Activated T-cell treated with anti-CD3 and anti-CD28 coated beads, Interleukin-2, amount 50 U/mL, for 4 hours (primary cell): Measurements from ENCODE around the gene AGGF1. TPM values are rescaled to one million over a fixed set of nuclear protein-coding genes. Genes with fewer than 3 reads are reported as not detected.
"Not testable (repeated sequence)": the region's sequence is repeated elsewhere in the genome, so short reads cannot be mapped to it uniquely, and the experiment has no call there.

ENCODE experiments used
- ATAC-seq, 2 donors: fragments of 200-7000 bp; cut with Tn5 transposase; one replicate each; pipeline ENCODE4 v1.10.0; 2021
- DNase-seq: peaks from one replicate; pipeline ENCODE4 v3.0.0-alpha.2; 2020
- H3K27me3 Mint-ChIP-seq: one replicate; pipeline ENCODE4 v1.8.0; 2021; ENCODE audit warnings: low read depth, mixed read lengths
- H3K36me3 Mint-ChIP-seq: one replicate; pipeline ENCODE4 v1.8.0; 2022; ENCODE audit warnings: mixed read lengths; ENCODE audit not compliant: insufficient read depth
- H3K4me1 Mint-ChIP-seq: one replicate; pipeline ENCODE4 v1.8.0; 2021; ENCODE audit warnings: low read depth, mixed read lengths
- H3K4me3 Mint-ChIP-seq: one replicate; pipeline ENCODE4 v1.8.0; 2021; ENCODE audit warnings: mild to moderate bottlenecking, moderate library complexity, mixed read lengths
- H3K9me3 Mint-ChIP-seq: one replicate; pipeline ENCODE4 v1.8.0; 2021; ENCODE audit warnings: mixed read lengths
- total RNA-seq, 3 donors: library from RNA; stranded (reverse); gene quantifications; one replicate each; pipeline ENCODE4 v1.2.1, GENCODE V29; 2021

The AGGF1 gene
- total RNA-seq, 3 donors from 2014 or later = 31.7 to 32.8 (median 31.9) TPM

DNA sequence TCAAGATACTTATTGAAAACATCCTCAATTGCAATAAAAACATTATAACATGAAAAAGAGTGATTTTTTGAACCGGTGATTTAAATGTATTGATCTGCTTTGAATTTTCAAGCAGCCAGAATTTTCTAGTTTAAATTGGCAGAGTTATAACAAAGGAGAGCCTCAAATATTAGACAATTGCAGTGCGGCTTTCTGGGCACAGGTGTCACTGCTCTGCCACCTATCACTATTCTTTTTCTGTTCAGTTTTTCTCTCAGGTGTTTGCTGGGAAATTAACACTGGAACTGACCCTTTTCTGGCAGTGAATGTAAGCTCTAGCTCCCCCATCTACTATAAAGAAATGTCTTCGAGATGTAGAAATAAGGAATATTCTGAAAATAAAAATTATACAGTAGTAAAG is 33.8 kb downstream of the AGGF1 start:
- Mint-ChIP-seq H3K9me3 (no peaks in the 10 kb centered on the region), H3K4me1 (peaks cover 8% of the 10 kb centered on the region), H3K36me3 (peaks cover 42% of the 10 kb centered on the region), H3K4me3 (no peak overlapping the region), H3K27me3 (no peaks in the 10 kb centered on the region)
- no peak for DNase-seq
- ATAC-seq = no peak

GRCh38 chr5:77065256-77065655 is 35.1 kb downstream of the AGGF1 start:
- Mint-ChIP-seq H3K36me3 (peaks cover 44% of the 10 kb centered on the region), H3K9me3 (no peaks in the 10 kb centered on the region)

GRCh38 chr5:77066184-77066583 is 36.0 kb downstream of the AGGF1 start:
- Mint-ChIP-seq H3K4me1 (peaks cover 8% of the 10 kb centered on the region), H3K27me3 (no peaks in the 10 kb centered on the region), H3K4me3 (no peak overlapping the region), H3K36me3 (peaks cover 51% of the 10 kb centered on the region), H3K9me3 (no peaks in the 10 kb centered on the region)
- ATAC-seq (no peak), DNase-seq (no peak)

More at GRCh38 chr5:77065256-77065655, 35.1 kb downstream of the AGGF1 start:
- H3K4me3 Mint-ChIP-seq = no peak overlapping the region
- ATAC-seq = no peak
- peaks cover 8% of the 10 kb centered on the region for H3K4me1 Mint-ChIP-seq
- no peaks in the 10 kb centered on the region for H3K27me3 Mint-ChIP-seq
- no peak for DNase-seq

GRCh38 chr5:77066823-77067442 is 36.7 kb downstream of the AGGF1 start:
- no peaks in the 10 kb centered on the region for H3K27me3 Mint-ChIP-seq
- peak in 1 of 2 donors; percentile 35 for ATAC-seq
- peaks cover 8% of the 10 kb centered on the region for H3K4me1 Mint-ChIP-seq
- H3K36me3 Mint-ChIP-seq = peaks cover 44% of the 10 kb centered on the region
- H3K4me3 Mint-ChIP-seq = no peak overlapping the region
- no peak for DNase-seq
- no peaks in the 10 kb centered on the region for H3K9me3 Mint-ChIP-seq

DNA sequence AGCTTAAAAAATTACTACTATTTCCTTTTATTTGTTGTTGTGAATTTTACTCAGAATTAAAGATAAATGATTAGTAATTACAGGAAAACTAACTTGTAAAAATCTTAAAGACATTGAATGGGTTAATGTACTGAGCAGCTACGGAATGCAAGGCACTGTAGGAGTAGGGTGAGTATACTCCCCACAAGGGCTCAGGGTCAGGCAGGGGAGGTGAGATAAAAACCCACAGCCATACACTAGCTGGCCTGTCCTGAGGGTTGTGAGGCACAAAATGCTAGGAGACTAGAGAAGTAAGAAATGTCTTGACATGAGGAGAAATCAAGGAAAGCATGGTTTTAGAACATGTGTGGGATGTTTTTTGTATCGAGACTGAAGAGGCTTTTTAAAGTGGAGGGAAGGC is 43.5 kb downstream of the AGGF1 start:
- Mint-ChIP-seq H3K4me3 (no peak overlapping the region), H3K27me3 (no peaks in the 10 kb centered on the region), H3K4me1 (peaks cover 12% of the 10 kb centered on the region), H3K36me3 (peaks cover 23% of the 10 kb centered on the region), H3K9me3 (no peaks in the 10 kb centered on the region)
- no peak for ATAC-seq
- DNase-seq = no peak

DNA sequence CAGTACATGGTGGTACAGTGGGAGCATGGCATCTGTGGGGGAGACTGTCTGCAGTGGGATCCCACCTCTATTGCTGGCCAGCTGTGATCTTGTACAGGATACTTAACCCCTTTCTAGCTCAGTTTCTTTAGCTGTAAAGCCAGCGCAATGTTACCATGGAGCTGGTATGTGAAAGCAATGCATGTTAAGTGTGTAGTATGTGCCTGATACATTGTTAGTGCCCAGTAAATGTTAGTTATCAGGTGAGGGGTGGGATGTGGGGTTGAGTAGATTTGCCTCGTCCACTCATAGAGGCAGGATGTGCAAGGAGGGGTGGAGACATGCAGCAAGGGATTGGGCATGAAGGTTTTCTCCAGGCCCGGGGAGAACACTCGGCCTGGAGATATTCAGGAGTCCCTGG is 44.5 kb downstream of the AGGF1 start:
- no peaks in the 10 kb centered on the region for H3K27me3 Mint-ChIP-seq
- H3K4me3 Mint-ChIP-seq = no peak overlapping the region
- H3K36me3 Mint-ChIP-seq = peaks cover 17% of the 10 kb centered on the region
- DNase-seq (no peak), ATAC-seq (no peak)
- H3K4me1 Mint-ChIP-seq = peaks cover 12% of the 10 kb centered on the region
- no peaks in the 10 kb centered on the region for H3K9me3 Mint-ChIP-seq

DNA sequence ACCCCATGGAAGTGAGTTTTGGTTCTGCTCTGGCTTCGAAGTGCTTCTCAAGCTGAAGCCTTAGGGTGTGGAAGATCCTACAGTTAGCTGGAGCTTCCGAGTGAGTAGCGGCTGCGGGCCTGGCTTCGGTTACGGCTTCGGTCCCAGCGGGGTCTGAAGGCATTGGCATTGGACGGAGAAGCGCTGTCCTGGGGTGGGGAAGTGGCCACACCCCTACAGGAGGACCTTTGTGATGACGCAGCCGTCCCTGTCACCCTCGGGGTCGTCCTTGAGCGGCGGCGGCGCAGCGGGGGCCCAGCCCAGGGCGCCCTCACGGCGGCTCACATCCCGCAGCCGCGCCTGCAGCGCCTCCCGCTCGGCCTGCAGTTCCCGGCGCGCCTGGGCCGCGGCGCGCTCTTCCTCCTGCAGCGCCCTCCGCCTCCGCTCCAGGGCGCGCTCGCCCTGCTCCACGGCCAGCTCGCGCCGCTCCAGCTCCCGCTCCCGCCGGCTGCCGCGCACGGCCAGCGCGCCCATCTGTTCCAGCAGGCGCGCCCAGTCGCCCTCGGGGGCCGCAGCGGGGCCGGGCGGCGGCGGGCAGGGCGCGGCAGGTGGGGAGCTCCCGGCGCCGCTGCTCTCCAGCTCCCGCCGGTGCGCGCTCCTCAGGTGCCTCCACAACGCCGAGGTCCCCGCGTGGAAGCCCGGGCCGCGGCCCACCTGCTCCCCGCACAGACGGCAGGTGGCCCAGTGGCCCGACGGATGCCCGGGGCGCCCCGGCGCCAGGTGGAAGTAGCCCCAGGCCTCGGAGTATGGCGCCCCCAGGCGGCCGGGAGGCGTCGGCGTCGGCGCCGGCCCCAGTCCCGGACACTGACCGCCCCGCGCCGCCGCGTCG is 47.0 kb downstream of the AGGF1 start:
- H3K36me3 Mint-ChIP-seq = peaks cover 6% of the 10 kb centered on the region
- H3K4me1 Mint-ChIP-seq = peaks cover 12% of the 10 kb centered on the region
- ATAC-seq (peak; percentile 88 to 89), DNase-seq (peak; percentile 38)
- H3K4me3 Mint-ChIP-seq = peak overlapping the region; percentile 66
- H3K27me3 Mint-ChIP-seq = no peaks in the 10 kb centered on the region
- H3K9me3 Mint-ChIP-seq = no peaks in the 10 kb centered on the region

DNA sequence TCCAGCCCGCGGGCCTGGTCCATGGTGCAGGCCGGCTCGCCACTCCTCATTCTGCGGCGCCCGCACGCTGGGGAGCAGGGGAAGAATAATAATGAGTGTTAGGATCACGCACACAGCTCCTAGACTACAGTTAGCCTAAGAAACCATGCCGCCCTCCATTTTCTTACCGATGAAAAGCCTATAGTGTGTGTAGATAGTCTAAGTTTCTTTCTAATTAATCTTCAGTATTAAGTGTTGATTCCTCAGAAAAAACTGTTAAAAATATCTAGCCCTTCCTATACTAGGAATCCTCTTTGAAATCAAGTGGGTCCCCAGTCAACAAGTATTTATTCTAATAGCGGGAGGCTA is 47.6 kb downstream of the AGGF1 start:
- Mint-ChIP-seq H3K4me3 (peak overlapping the region; percentile 63), H3K27me3 (no peaks in the 10 kb centered on the region), H3K9me3 (no peaks in the 10 kb centered on the region), H3K4me1 (peaks cover 12% of the 10 kb centered on the region), H3K36me3 (peaks cover 6% of the 10 kb centered on the region)
- no peak for DNase-seq
- no peak for ATAC-seq

DNA sequence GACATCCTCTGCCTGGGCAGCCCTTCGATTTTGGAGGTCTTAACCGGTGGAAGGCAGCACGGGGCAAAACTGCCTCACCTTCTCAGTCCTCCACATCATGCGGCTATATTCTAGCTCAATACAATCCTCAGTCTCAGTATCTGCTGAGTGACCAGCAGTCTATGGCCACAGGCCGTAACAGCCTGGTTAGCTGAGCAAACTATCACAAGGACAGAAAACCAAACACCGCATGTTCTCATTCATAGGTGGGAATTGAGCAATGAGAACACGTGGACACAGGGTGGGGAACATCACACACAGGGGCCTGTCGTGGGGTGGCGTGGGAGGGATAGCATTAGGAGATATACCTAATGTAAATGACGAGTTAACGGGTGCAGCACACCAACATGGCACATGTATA is 50.3 kb downstream of the AGGF1 start:
- H3K27me3 Mint-ChIP-seq, ATAC-seq, H3K36me3 Mint-ChIP-seq, H3K9me3 Mint-ChIP-seq, H3K4me3 Mint-ChIP-seq, DNase-seq: not testable (repeated sequence)
- H3K4me1 Mint-ChIP-seq = peaks cover 12% of the 10 kb centered on the region

- no peaks in the 10 kb centered on the region for H3K36me3 Mint-ChIP-seq
- H3K4me1 Mint-ChIP-seq = peaks cover 11% of the 10 kb centered on the region
- DNase-seq (no peak), ATAC-seq (no peak)
- H3K9me3 Mint-ChIP-seq = no peaks in the 10 kb centered on the region
- no peak overlapping the region for H3K4me3 Mint-ChIP-seq
- no peaks in the 10 kb centered on the region for H3K27me3 Mint-ChIP-seq
Measured at GRCh38 chr5:77080905-77081304, 50.7 kb downstream of the AGGF1 start.

DNA sequence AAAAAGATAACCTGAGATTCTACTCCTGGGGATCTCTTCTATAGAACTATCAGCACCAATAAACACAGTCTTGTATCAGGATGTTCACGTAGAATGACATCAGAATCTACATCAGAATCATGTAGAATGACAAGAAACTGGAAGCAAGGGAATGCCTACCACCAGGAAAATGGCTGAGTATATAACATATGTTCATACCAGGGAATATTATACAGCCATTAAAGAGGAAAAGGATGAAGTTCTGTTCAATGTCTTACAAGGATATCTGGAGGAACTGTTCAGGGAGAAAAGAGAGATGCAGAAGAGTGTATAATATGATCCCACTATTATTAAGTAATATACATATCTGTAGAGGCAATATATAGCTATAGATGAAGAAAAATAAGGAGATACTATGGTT is 52.1 kb downstream of the AGGF1 start:
- Mint-ChIP-seq H3K27me3 (peaks cover 2% of the 10 kb centered on the region), H3K9me3 (no peaks in the 10 kb centered on the region), H3K4me3 (no peak overlapping the region), H3K36me3 (no peaks in the 10 kb centered on the region), H3K4me1 (peaks cover 11% of the 10 kb centered on the region)
- ATAC-seq (no peak), DNase-seq (no peak)

DNA sequence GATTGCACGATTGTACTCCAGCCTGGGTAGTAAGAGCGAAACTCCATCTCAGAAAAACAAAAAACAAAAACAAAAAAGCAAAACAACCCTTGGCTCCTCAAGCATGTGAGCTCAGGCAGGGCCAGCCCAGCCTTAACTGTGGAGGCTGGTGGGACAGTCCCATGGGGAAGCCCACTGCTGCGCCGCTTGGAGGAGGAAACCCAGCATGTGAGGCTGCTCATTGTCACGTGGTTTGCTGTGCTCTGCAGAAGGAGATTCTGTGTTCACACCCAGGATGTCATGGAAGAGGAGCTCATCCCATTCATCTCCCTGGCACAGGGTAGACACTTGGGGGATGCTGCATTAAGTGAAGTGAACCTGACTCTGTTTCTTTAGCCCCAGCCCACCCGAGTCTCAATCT is 52.9 kb downstream of the AGGF1 start:
- Mint-ChIP-seq H3K9me3 (no peaks in the 10 kb centered on the region), H3K27me3 (peaks cover 2% of the 10 kb centered on the region), H3K4me1 (peaks cover 13% of the 10 kb centered on the region), H3K4me3 (no peak overlapping the region), H3K36me3 (no peaks in the 10 kb centered on the region)
- DNase-seq (no peak), ATAC-seq (no peak)

- Mint-ChIP-seq H3K36me3 (no peaks in the 10 kb centered on the region), H3K4me3 (peak overlapping the region; percentile 87), H3K9me3 (no peaks in the 10 kb centered on the region), H3K4me1 (peaks cover 15% of the 10 kb centered on the region), H3K27me3 (peaks cover 4% of the 10 kb centered on the region)
- ATAC-seq (no peak), DNase-seq (no peak)
Measured at GRCh38 chr5:77086368-77086688, 56.1 kb downstream of the AGGF1 start.

GRCh38 chr5:77086689-77087483 is 56.7 kb downstream of the AGGF1 start, which contains the start of gene ZBED3:
Gene ZBED3, minus strand, starts transcription at chr5:77087285. Its CDS starts 9,407 bp downstream, at chr5:77077878.
- DNase-seq = peak; percentile 41
- Mint-ChIP-seq H3K27me3 (peaks cover 4% of the 10 kb centered on the region), H3K36me3 (no peaks in the 10 kb centered on the region), H3K4me3 (peak within 1 kb of the TSS; percentile 87), H3K9me3 (no peaks in the 10 kb centered on the region), H3K4me1 (peaks cover 15% of the 10 kb centered on the region)
- ATAC-seq = peak; percentile 84 to 85
